Measurements from ENCODE around the gene SETD4.

GRCh38 chr21:36105327-36105842 lies 45.1 kb upstream of the SETD4 start:
- TF ChIP-seq EZH2phosphoT487 (IDR thresholded peaks at IDR 0.05; ENCODE audit: insufficient read depth, low read depth) (no peak), EZH2 (IDR thresholded peaks at IDR 0.05; ENCODE audit: insufficient read depth, poor library complexity, severe bottlenecking) (no peak)
